Erythroblast (primary cell): ENCODE measurements around the gene SLC40A1.

Source experiments
- GATA1 ChIP-seq: IDR thresholded peaks from 2 replicates; pipeline ENCODE4 v1.6.1; 2011; ENCODE audit warnings: low read depth, mild to moderate bottlenecking, control low read depth, low read length, moderate library complexity
- POLR2A ChIP-seq: IDR thresholded peaks from 2 replicates; pipeline ENCODE4 v1.6.1; 2011; ENCODE audit warnings: mild to moderate bottlenecking, low read length

DNA sequence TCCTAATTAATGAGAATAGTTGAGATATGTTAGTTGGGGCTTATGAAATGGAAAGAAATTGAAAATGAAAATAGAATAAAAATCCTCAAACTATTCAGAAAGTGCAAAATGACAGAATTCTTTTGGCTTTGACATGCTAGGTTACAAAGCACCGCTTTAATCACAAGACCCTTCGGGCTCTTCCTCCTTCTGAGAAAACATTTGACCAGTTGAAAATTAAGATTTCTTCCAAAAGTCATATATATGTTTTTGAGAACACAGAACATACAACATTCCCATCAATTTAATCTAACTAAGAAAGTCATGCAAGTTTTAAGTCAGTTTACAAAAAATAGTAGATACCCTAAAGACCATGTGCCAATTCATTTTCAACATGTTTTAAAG lies 2.2 kb upstream of the SLC40A1 start:
- no peak for TF ChIP-seq POLR2A
- no peak for TF ChIP-seq GATA1
